Esophagus muscularis mucosa (tissue), 4 donors: ENCODE results near the gene MPZ. TPM values are rescaled to one million over a fixed set of nuclear protein-coding genes. Genes with fewer than 3 reads are reported as not detected.
"Not testable (repeated sequence)": the region's sequence is repeated elsewhere in the genome, so short reads cannot be mapped to it uniquely, and the experiment has no call there.

Source experiments
- DNase-seq: peaks from one replicate; pipeline ENCODE4 v3.0.0-alpha.2; 2017; ENCODE audit errors: extremely low spot score
- H3K27ac ChIP-seq, 4 donors: fragments of 200-600 bp; sonication (generic); replicated peaks in 1 of 4; 1 replicate in 3 of 4; 2 replicates in 1 of 4; pipeline ENCODE4 v1.5.1; 2016 to 2019; ENCODE audit warnings: mild to moderate bottlenecking in 1 of 4
- H3K27me3 ChIP-seq, 4 donors: fragments of 200-600 bp; sonication (generic); one replicate each; pipeline versions ENCODE4 v1.5.1 to v1.6.0; 2016 to 2019
- H3K36me3 ChIP-seq, 4 donors: fragments of 200-600 bp; sonication (generic); one replicate each; pipeline ENCODE4 v1.5.1; 2016 to 2019
- H3K4me1 ChIP-seq, 4 donors: fragments of 200-600 bp; sonication (generic); one replicate each; pipeline ENCODE4 v1.5.1; 2016 to 2019
- H3K4me3 ChIP-seq, 4 donors: fragments of 200-600 bp; sonication (generic); 1 replicate in 2 of 4; 2 replicates in 2 of 4; pipeline ENCODE4 v1.5.1; 2016 to 2019; ENCODE audit warnings: mild to moderate bottlenecking in 4 of 4, moderate library complexity in 1 of 4
- H3K9me3 ChIP-seq, 4 donors: fragments of 200-600 bp; sonication (generic); 1 replicate in 3 of 4; 2 replicates in 1 of 4; pipeline ENCODE4 v1.5.1; 2016 to 2019
- CTCF ChIP-seq, 3 experiments: fragments of 200-600 bp in 2 of 3; fragments of 450-650 bp in 1 of 3; sonication (generic) in 2 of 3; IDR thresholded peaks; one replicate each; pipeline ENCODE4 v1.5.1; 2017 to 2019; ENCODE audit warnings: antibody characterized with exemption in 3 of 3, mild to moderate bottlenecking in 2 of 3, moderate library complexity in 1 of 3
- EP300 ChIP-seq: sonication (generic); formaldehyde crosslinking; IDR thresholded peaks from one replicate; pipeline ENCODE4 v1.6.1; 2017; ENCODE audit warnings: antibody characterized with exemption
- POLR2A ChIP-seq: fragments of 450-650 bp; IDR thresholded peaks from one replicate; pipeline ENCODE4 v1.6.1; 2017; ENCODE audit warnings: antibody characterized with exemption, moderate library complexity, mild to moderate bottlenecking, low read depth
- POLR2AphosphoS5 ChIP-seq, 2 donors: sonication (generic); formaldehyde crosslinking; IDR thresholded peaks; one replicate each; pipeline ENCODE4 v1.6.1; 2017; ENCODE audit warnings: antibody characterized with exemption in 2 of 2
- WGBS: methylation state at CpG from one replicate; pipeline ENCODE4 v1.1.5; 2018; 5-methylcytosine and 5-hydroxymethylcytosine counted together
- intact Hi-C: fragments of 100-400 bp; cut with DNase I; formaldehyde crosslinking; loops from one replicate; pipeline ENCODE4 v1.15.1; 2023
- total RNA-seq, 4 donors: library from RNA; depleted of rRNA; stranded (reverse); fragments of >200 nt; gene quantifications; one replicate each; pipeline versions ENCODE4 v1.1.0 to v1.2.1, GENCODE V29; 2016

MPZ gene
- total RNA-seq, 4 donors from 2014 or later: 7.5 to 18.4 (median 17.6) TPM

GRCh38 chr1:161324020-161324419, 14.3 kb upstream of the MPZ start:
- Histone ChIP-seq H3K9me3 (no peaks in the 10 kb centered on the region), H3K36me3 (peaks cover 16 to 66% (median 53%) of the 10 kb centered on the region in 4 donors), H3K4me1 (no peaks in the 10 kb centered on the region), H3K27ac (no peak overlapping the region), H3K4me3 (no peak overlapping the region), H3K27me3 (no peaks in the 10 kb centered on the region)
- 92% methylated on average over 4 of the region's 4 CpGs for WGBS
- TF ChIP-seq POLR2A (no peak), CTCF (IDR thresholded peaks at IDR 0.05) (no peak), POLR2AphosphoS5 (IDR thresholded peaks at IDR 0.05) (no peak), EP300 (no peak)
- DNase-seq: no peak
- intact Hi-C loops: no loop called here

GRCh38 chr1:161315841-161316674, 6.3 kb upstream of the MPZ start:
- intact Hi-C loops, H3K4me3 ChIP-seq, DNase-seq, H3K27ac ChIP-seq, H3K9me3 ChIP-seq, H3K27me3 ChIP-seq: not testable (repeated sequence)
- Histone ChIP-seq H3K4me1 (peaks cover 19 to 28% (median 23%) of the 10 kb centered on the region in 4 donors), H3K36me3 (peaks cover 0 to 14% (median 6%) of the 10 kb centered on the region in 4 donors)
- WGBS: 76% methylated on average over 17 of the region's 17 CpGs

GRCh38 chr1:161314201-161314981, 4.6 kb upstream of the MPZ start, which contains the start of gene SDHC:
Gene SDHC (plus strand): TSS chr1:161314381. CDS start chr1:161314406, 25 bp downstream.
- peaks cover 0 to 9% (median 6%) of the 10 kb centered on the region in 4 donors for H3K36me3 ChIP-seq
- H3K9me3 ChIP-seq: no peaks in the 10 kb centered on the region
- H3K4me1 ChIP-seq: peaks cover 19 to 28% (median 23%) of the 10 kb centered on the region in 4 donors
- DNase-seq: peak; percentile 97
- peak within 1 kb of the TSS; percentile 91 to 94 (median 92) for H3K27ac ChIP-seq
- H3K27me3 ChIP-seq: peaks cover 0 to 8% (median 0%) of the 10 kb centered on the region in 4 donors
- WGBS: under 1% methylated on average over 38 of the region's 45 CpGs
- intact Hi-C loops: no loop called here
- peak within 1 kb of the TSS; percentile 76 to 87 (median 84) for H3K4me3 ChIP-seq
- TF ChIP-seq EP300: no peak
- TF ChIP-seq POLR2A: peak; percentile 79
- TF ChIP-seq CTCF (IDR thresholded peaks at IDR 0.05): peak in 1 of 3 experiments; percentile 12
- TF ChIP-seq POLR2AphosphoS5 (IDR thresholded peaks at IDR 0.05): peak; percentile 95 to 97

- Histone ChIP-seq H3K36me3 (peaks cover 0 to 2% (median 2%) of the 10 kb centered on the region in 4 donors), H3K27ac (peak overlapping the region; percentile 91 to 94 (median 92)), H3K27me3 (peaks cover 0 to 8% (median 0%) of the 10 kb centered on the region in 4 donors), H3K4me3 (peak overlapping the region; percentile 76 to 87 (median 84)), H3K9me3 (no peaks in the 10 kb centered on the region), H3K4me1 (peaks cover 19 to 28% (median 23%) of the 10 kb centered on the region in 4 donors)
- no peak for DNase-seq
- intact Hi-C loops: no loop called here
- no peak for TF ChIP-seq EP300
- no peak for TF ChIP-seq POLR2A
- TF ChIP-seq CTCF (IDR thresholded peaks at IDR 0.05): no peak
- TF ChIP-seq POLR2AphosphoS5 (IDR thresholded peaks at IDR 0.05): no peak
- 40% methylated on average over 28 of the region's 28 CpGs for WGBS
Measured at GRCh38 chr1:161313554-161314200, 3.9 kb upstream of the MPZ start.
